Panc1 (cell line): ENCODE results near the gene UBASH3A. TPM values are rescaled to one million over a fixed set of nuclear protein-coding genes. Genes with fewer than 3 reads are reported as not detected.

ENCODE experiments used
- ATAC-seq: fragments of 200-7000 bp; cut with Tn5 transposase; 2 replicates; pipeline ENCODE4 v1.9.1; 2020; ENCODE audit warnings: mild to moderate bottlenecking, moderate library complexity
- BruUV-seq: library from RNA; stranded (reverse); fragments of 400-500 nt; replicated peaks from 2 replicates; lab custom pipeline; 2021; lab: Mats Ljungman, UMichigan
- CTCF ChIA-PET: fragments of 300-600 bp; sonication (Branson Sonifier 250); formaldehyde crosslinking; loops from one replicate; lab custom pipeline; 2022; ENCODE audit warnings: antibody characterized with exemption; lab: Charles Lee
- POLR2A ChIA-PET: fragments of 300-600 bp; sonication (Branson Sonifier 250); formaldehyde crosslinking; loops from one replicate; lab custom pipeline; 2022; ENCODE audit warnings: antibody characterized with exemption; lab: Charles Lee
- DNase-seq: peaks from one replicate; pipeline ENCODE4 v3.0.0-alpha.2; 2010; ENCODE audit warnings: low read depth, low spot score
- H3K27ac ChIP-seq: 2 replicates; pipeline ENCODE4 v1.5.1; 2011; ENCODE audit warnings: mild to moderate bottlenecking, low read length, inconsistent platforms
- H3K27me3 ChIP-seq: fragments of 200-500 bp; sonication (Bioruptor generic); 2 replicates; pipeline ENCODE4 v1.6.0; 2014; ENCODE audit warnings: low read length, inconsistent platforms; ENCODE audit not compliant: control insufficient read depth, insufficient read depth
- H3K36me3 ChIP-seq: fragments of 200-500 bp; sonication (Bioruptor generic); 2 replicates; pipeline ENCODE4 v1.5.1; 2014; ENCODE audit warnings: inconsistent platforms, mild to moderate bottlenecking, low read length, moderate library complexity; ENCODE audit not compliant: control insufficient read depth, insufficient read depth
- H3K4me1 ChIP-seq: 2 replicates; pipeline ENCODE4 v1.5.1; 2011; ENCODE audit warnings: inconsistent platforms, mild to moderate bottlenecking, low read length, moderate library complexity; ENCODE audit not compliant: control insufficient read depth, insufficient read depth
- H3K4me3 ChIP-seq, 2 experiments: 2 replicates each; pipeline ENCODE4 v1.5.1; 2011 to 2012; ENCODE audit warnings: low read depth in 2 of 2, low read length in 2 of 2, mild to moderate bottlenecking in 2 of 2, inconsistent platforms in 1 of 2, moderate library complexity in 1 of 2
- H3K9me3 ChIP-seq: fragments of 200-500 bp; sonication (Bioruptor generic); 2 replicates; pipeline ENCODE4 v1.5.1; 2014; ENCODE audit warnings: low read depth, mild to moderate bottlenecking, inconsistent platforms, low read length, moderate library complexity; ENCODE audit not compliant: control insufficient read depth, insufficient read depth
- CTCF ChIP-seq: fragments of 450-650 bp; IDR thresholded peaks from 2 replicates; pipeline ENCODE4 v1.5.1; 2017; ENCODE audit warnings: mild to moderate bottlenecking
- POLR2AphosphoS5 ChIP-seq: IDR thresholded peaks from 2 replicates; pipeline ENCODE4 v1.6.1; 2012; ENCODE audit warnings: mild to moderate bottlenecking, low read depth, low read length, moderate library complexity
- REST ChIP-seq, 2 experiments: IDR thresholded peaks; 2 replicates each; pipeline ENCODE4 v1.6.1; 2011 to 2012; ENCODE audit warnings: low read depth in 2 of 2, control low read depth in 1 of 2, low read length in 1 of 2, mild to moderate bottlenecking in 1 of 2, moderate library complexity in 1 of 2; ENCODE audit not compliant: insufficient read depth in 1 of 2
- SIN3A ChIP-seq: IDR thresholded peaks from 2 replicates; pipeline ENCODE4 v1.6.1; 2012; ENCODE audit warnings: low read depth, mild to moderate bottlenecking, low read length, moderate library complexity, borderline replicate concordance; ENCODE audit not compliant: insufficient read depth
- TCF7L2 ChIP-seq: IDR thresholded peaks from 2 replicates; pipeline ENCODE4 v1.6.1; 2011; ENCODE audit warnings: mild to moderate bottlenecking, low read depth, low read length, inconsistent platforms
- in situ Hi-C: cut with HindIII; loops from 2 replicates; pipeline ENCODE4 v1.10.0; 2016; ENCODE audit warnings: low sequenced_read_pairs, low pct_unique_long_range_greater_than_20kb
- intact Hi-C: fragments of 100-400 bp; cut with micrococcal nuclease; formaldehyde crosslinking; loops from one replicate; pipeline ENCODE4 v1.10.0; 2022; ENCODE audit not compliant: unreplicated experiment
- total RNA-seq: library from RNA; stranded (reverse); gene quantifications from one replicate; pipeline ENCODE4 v1.2.1, GENCODE V29; 2021; ENCODE audit not compliant: unreplicated experiment

The UBASH3A gene
- total RNA-seq, 1 experiment from 2014 or later: 0.33 TPM

- no peaks in the 10 kb centered on the region for H3K9me3 ChIP-seq
- CTCF ChIA-PET: interaction anchor here (0.5 kb wide), 1 partner anchor 69 kb away, joined by 10 read pairs; no protein-coding TSS in a partner anchor
- DNase-seq (no peak), ATAC-seq (no peak)
- no peak overlapping the region for H3K4me3 ChIP-seq
- no peak overlapping the region for H3K27ac ChIP-seq
- TF ChIP-seq CTCF (no peak), POLR2AphosphoS5 (no peak), REST (IDR thresholded peaks at IDR 0.05; ENCODE audit: insufficient read depth in 1 of 2, low read depth in 2 of 2, low read length in 1 of 2) (no peak), SIN3A (no peak), TCF7L2 (no peak)
- intact Hi-C loops (no loop called here), in situ Hi-C loops (no loop called here)
- no peaks in the 10 kb centered on the region for H3K4me1 ChIP-seq
- no peaks in the 10 kb centered on the region for H3K27me3 ChIP-seq
- POLR2A ChIA-PET: no interaction called here
- no TSS peak for BruUV-seq
- H3K36me3 ChIP-seq: no peaks in the 10 kb centered on the region
Observed at GRCh38 chr21:42378418-42378817, 25.3 kb upstream of the UBASH3A start.

GRCh38 chr21:42379426-42380215, 24.1 kb upstream of the UBASH3A start:
- no peak for ATAC-seq
- POLR2A ChIA-PET: no interaction called here
- H3K27me3 ChIP-seq: no peaks in the 10 kb centered on the region
- H3K4me3 ChIP-seq: no peak overlapping the region
- TF ChIP-seq POLR2AphosphoS5: no peak
- no peak for TF ChIP-seq CTCF
- TF ChIP-seq TCF7L2: no peak
- TF ChIP-seq REST (IDR thresholded peaks at IDR 0.05; ENCODE audit: insufficient read depth in 1 of 2, low read depth in 2 of 2, low read length in 1 of 2): no peak
- no peak for TF ChIP-seq SIN3A
- BruUV-seq: no TSS peak
- no peaks in the 10 kb centered on the region for H3K36me3 ChIP-seq
- H3K4me1 ChIP-seq: no peaks in the 10 kb centered on the region
- intact Hi-C loops: loop anchor here (10.0 kb wide), 1 partner anchor 235 kb away; no protein-coding TSS in a partner anchor
- DNase-seq: no peak
- H3K27ac ChIP-seq: no peak overlapping the region
- CTCF ChIA-PET: no interaction called here
- H3K9me3 ChIP-seq: no peaks in the 10 kb centered on the region
- in situ Hi-C loops: no loop called here
